GM21423 (cell line): ENCODE measurements around the gene TWIST2.

Source experiments
- ATAC-seq: cut with Tn5 transposase; IDR thresholded peaks from one replicate; pipeline ENCODE4 v1.9.1; 2021; ENCODE audit warnings: mild to moderate bottlenecking, moderate library complexity; ENCODE audit not compliant: unreplicated experiment

The TWIST2 gene

DNA sequence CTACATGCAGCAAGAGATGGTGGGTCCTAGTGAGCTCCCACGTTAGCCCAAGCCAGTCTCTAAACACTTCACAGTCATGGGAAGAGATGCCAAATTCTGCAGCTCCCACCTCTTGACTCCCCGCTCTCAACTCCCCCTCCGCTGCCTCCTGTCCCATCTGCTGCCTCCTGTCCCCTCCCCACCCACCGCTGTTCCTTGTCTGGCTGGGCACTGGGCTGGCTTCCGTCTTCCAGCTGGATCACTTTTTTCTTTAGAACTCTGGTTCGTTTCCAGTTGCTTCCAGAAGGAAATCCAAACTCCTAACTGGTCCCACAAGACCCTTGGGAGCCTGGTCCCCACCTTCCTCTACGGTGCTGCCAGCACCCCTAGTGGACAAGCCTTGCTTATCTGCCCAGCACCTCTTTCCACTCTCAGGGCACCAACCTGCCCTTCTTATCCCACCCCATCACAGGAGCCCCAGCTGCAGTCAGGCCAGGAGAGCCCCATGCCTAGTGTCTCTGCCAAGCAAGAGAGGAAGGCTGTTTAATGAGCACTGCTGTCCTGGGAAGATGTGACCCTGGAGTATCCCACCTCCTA lies 12.1 kb upstream of the TWIST2 start:
- ATAC-seq: no peak

DNA sequence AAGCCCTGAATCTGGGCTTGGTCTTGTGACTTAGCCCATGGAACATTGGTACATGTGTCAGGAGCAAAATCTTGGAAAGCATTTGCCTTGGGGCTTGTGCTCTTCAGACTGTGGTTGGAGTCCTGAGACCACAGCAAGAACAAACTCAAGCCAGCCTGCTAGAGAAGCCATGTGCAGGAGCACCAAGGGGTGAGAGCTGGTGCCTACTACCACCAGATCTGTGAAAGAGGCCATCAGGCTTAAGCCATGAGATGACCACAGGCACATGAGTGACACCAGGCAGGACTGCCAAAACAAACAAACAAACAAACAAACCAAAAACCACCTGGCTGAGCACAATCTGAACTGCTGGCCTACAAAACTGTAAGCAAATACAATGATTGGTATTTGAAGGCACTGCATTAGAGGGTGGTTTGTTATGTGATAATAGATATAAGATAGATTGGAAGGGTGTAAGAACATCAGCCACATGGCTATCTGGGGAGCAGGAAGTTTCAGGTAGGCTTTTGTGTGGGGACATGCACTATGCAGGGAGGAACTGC lies 9.0 kb upstream of the TWIST2 start:
- no peak for ATAC-seq

DNA sequence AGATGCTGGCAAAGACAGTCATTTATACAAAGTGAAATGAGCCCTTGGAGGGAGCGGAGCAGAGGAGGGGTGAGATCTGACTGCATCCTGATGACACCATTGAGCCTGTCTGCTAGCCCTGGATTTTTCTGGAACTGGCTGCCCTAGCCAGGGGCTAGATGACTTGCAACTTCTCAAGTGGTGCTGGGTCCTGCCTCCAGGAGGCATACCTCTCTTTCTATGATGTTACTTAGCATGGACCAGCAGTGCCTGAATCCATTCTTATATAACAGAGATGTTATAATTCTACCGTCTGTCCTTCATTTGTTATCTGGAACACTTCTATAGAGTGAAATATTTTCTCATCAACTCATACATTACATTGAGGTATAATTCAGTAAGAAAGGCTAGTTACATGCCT lies 8.5 kb upstream of the TWIST2 start:
- no peak for ATAC-seq

DNA sequence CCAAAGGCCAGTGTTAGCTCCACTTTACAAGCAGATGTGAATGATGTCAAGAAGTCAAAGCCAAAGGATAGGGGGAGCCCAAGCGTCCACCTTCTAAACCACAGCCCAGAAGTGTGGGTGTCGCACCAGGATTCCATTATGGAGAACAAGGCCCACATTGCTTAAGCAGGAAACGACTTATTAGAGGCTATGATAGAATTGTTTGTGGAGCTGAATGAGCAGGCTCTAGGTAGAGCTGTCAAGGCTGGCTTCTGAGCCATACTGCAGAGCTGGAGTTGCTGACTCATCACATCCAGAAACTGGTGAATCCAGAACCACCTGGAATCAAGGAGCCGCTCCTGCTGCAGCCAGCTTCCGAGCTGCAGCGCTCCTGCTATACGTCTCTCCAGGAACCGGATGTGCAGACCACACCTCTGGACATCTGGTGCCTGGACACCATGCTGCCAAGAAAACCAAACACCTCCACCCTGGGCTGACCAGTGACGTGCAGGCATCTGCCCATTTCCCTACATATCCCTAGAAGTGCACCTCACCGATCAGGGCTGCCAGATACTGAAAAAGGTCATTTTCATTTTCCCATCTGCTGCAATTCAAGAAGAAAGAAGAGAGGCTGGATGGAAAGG lies 6.2 kb upstream of the TWIST2 start:
- ATAC-seq: no peak

DNA sequence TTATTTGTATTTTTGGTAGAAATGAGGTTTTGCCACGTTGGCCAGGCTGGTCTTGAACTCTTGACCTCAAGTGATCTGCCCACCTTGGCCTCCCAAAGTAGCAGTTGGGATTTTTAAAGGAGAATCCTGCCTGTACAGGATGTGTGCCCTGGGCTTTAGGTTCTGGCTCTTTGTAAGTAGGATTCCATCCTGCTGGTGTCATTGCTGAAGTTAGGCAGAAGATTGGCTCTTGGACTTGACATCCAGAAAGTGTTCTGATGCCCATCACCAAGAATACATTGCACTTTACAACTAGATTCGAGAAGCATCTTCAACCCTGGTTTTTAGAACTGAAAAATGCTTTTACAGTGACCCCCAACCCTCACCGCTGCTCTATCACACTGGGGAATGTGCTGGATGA lies 4.4 kb upstream of the TWIST2 start:
- ATAC-seq: no peak

DNA sequence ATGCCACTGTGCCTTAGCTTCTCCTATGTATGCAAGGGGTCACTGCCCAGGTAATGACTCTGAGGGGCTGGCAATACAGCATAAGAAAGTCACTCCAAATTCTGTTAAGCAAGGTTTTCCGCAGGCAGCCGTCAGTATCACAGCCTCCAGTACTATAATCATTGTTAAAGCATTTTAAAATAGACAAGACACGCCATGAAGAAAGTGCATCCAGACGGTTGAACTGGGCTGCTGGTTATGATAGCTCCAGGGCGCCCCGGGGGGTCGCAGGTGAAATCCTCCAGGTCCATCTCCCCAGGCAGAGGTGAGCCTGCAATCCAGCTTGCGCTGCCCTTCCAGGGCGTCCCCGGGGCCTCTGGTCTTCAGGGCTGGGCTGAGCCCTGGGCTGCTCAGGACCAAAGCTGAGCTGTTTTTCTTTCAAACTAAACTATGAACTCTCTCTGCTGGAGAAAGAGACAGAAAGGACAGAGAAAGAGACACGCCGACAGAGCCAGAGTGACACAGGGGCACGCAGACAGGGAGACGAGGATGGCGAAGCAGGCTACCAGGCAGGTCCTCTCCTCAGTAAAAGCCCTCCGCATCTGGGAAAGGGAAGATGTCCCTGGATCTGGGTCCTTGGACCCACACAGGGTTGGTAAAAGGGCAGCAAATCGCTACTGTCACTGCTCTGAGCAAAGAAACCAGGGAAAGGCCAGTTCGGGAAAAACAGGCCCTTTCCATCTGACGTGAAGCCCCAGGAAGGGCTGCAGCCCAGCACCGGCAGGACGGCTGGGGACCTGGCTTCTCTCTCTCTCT lies 2.1 kb upstream of the TWIST2 start:
- no peak for ATAC-seq

DNA sequence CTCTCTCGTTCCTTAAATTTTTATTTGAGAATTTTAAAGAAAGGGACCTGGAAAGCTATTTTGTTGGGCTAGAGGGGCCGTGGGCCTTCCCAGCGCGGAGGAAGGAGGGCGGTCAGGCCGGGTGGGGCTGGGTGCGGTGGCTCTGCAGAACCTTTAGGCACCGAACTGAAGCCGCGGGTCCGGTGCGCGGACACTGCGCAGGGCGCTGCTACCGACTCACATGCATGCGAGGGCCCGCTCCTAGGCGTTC lies 1.6 kb upstream of the TWIST2 start:
- no peak for ATAC-seq

DNA sequence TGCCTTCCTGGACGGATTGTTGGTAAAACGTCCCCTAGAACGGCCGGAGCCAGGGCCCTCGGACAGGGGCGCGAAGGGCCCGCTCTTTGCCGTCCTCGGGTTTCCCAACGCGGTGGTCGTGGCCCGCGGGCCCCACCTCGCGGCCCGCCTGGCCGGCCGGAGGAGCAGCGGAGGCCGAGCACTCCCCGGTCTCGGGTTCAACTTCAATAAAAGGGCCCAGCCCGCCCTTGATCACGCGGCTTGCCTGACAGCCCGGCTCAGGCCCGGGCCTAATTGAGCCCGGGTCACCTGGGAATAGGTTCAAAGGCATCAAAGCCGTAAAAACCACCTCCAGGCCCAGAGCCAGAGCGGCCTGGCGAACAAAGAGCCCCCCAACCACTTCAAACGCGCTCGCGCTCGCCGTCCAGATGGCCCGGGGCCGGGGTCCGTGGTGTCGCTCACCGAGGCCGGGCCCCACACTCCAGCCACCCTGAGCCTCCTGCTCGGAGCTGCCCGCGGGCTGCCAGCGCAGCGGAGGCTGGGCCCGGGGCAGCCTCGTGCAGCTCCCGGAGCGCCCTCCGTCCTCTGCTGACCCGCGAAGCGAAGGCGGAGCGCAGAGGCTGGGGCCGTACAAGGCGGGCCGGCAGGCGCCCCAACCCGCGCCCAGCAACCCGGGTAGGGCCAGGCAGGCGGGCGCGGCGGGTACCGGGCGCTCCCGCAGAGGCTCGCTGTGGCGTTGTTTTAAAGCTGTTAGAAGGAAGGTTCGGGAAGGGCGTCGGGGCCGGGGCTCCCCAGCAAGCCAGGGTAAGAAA lies 1.1 kb upstream of the TWIST2 start:
- ATAC-seq: no peak

DNA sequence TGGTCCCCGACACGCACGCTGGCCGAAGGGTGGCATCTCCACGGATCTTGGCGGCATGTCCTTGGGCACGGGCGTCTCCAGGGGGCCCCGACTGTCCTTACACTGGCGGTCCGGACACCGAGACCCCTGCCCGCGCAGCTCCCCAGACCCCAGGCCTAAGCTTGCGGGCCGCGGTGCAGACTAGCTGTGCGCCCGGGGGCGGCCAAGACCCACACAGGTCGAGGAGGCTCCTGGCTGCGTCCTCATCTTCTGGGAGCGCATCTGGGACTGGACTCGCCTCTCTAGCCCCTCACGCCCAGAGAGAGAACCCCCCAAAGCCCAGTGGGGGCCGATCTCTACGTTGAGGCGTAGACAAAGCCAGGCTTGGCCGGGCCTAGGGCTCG lies 475 bp upstream of the TWIST2 start:
- ATAC-seq: no peak

DNA sequence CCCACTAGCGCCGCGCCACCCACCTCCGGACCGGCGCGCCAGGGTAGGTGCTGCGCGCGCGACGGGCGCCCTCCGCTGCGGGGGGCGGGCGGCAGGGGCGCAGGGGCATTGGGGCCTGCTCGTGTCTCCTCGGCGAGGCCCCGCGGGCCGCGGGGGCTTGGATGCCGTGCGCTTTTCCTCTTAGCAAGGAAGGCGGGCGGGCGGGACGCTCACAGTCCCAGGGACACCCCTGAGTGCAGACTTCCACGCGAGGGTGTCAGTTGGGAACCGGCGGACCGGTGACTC lies 748 bp downstream of the TWIST2 start:
- no peak for ATAC-seq

DNA sequence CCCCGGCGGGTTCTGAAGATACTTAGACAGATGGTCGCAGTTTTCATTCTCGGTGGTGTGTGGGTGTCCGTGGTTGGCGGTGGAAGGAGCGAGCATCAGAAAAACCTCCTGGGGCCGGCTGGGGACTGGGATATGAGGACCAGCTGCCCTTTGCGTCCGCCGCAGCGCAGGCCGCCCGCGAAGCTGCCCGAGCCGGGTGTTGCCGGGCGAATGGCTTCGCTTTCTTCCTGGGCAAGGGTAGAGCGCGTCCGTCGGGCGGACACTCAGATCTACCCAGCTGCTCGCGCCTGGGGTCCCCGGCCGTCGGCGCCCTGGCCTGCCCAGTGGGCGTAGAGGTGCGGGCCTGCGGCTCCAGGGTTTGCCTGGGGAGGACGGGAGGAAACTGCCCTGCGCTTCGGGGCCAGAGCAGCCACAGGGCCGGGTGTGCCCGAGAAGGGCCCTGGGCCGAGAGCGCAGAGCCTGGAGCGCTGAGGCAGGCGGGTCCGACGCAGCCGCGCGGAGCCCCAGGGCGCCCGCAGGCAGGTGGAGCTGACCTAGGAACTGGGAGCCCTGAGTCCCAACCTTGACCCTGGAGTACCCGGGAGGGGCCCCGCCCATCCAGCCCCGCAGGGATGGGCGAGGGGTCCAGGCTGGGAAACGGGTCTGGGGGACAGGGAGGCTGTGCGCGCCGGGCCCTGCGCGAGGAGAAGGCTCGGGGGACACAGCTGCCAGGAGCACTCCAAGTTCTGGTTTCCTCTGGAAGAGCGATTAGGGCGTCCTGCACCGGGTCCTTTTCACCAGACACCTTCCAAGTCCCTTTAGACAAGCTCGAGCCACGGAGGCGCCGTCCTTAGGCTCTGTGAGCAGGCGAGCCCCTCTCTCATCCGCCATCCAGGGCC lies 1.3 kb downstream of the TWIST2 start:
- ATAC-seq: no peak

DNA sequence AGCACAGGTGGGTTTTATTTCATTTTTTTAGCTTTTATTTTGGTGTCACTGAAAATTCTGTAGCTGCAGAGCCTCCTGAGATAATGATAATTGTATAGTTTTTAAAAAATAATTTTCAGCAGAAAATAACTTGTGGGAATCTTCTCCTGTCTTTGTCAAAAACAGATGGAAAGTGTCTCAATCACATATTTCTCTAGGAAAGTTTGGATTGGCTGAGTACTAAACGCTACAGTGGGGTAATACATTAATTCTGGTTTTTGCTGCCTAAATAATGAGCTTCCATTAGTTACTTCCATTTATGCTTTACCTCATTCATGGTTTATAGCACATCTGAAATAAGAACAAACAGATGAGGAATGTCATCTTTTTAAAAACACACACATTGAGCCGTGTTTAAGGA lies 2.2 kb downstream of the TWIST2 start:
- no peak for ATAC-seq

DNA sequence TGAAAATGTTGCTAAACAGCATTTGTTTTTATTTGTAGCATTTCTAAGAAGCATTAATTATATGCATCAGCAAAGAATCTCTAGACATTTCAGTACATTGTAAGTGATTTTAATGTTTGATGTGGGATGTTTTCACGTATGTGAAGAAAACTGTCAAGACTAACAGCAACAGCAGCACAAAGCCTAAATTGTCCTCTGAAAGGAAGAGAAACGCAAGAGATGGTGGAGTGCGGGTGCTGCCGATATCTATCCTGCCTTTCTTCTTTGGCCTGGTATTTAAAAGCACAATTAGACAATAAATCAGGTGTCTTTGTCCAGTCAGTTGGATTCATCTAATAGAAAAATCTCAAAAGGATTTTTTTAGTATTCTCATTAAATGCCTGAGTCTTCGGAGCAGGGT lies 3.1 kb downstream of the TWIST2 start:
- no peak for ATAC-seq

DNA sequence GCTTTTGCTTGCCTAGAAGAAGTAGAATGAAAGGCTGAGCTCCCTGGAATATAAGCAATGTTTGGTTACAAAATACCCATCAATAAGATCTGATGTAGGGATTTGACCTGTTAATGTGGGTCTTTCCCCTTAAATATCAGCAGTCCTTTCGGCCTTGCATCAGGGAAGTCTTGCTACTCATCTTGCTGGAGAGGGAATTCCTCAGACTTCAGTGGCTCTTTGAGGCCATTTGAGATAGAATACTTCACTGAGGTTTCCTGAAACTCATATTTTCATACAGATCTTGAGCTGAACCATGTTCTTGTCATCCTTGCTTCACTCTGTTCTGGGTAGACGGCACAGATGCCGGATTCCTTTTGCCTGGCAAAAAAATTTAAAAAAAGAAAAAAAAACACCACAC lies 3.9 kb downstream of the TWIST2 start:
- no peak for ATAC-seq

DNA sequence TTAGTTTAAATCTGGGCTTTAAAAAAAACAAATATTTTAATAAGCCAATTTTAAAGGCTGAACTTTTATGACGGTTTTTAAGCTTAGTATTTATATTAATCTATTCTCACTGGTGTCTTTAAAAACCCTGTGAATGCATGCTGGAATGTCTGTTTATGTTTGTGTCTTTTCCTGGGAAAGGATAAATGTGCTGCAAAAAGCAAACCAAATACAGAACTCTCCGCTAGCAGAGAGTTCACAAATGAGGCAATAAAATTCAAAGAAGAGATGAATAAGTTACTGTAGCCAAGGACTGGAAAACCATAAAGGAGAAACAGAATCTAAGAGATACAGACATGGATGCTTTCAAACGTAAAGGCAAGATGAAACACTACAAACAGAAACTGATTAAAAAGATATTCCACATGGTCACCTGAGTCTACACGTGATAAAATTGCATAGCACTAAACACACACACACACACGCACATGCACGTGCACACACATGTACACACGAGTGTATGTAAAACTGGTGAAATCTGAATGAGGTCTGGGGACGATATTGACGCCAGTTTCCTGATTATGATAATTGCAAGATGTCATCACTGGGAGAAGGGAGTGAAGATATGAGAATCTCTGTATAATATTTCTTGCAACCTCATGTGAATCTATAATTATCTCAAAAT lies 4.5 kb downstream of the TWIST2 start:
- no peak for ATAC-seq

DNA sequence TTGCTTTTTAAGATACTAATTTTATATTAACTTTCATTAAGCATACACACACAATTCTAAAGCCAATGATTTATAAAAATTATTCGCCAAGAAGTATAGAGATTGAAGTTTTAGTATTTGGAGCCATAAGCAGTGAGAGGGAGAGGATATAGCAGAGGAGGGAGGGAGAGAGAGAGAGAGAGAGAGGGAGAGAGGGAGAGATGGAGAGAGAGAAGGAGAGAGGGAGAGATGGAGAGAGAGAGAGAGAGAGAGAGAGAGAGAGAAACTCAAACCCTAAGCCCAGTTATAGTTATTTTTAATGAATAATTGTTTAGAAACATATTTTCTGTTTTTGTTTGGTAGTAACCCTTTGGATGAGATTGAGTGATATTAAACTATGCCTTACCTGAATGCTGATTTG lies 5.3 kb downstream of the TWIST2 start:
- no peak for ATAC-seq

DNA sequence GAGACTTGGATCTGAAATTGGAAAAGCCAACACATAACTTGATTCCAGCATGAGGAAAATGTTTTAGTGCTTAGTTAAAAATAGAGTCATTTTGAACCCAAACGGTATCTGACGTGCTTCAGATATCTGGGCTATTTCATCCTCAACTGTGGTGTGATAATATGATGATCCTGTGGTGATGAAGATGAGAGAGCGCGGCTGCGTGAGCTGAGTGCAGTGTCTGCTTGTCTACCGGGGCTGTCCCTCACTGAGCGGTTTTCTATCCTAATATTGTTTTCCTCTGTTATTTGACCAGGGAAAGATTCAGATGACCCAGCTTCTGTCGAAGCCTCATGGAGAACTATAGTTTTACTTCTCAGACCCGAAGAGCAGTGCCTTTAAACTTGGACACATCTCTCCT lies 5.8 kb downstream of the TWIST2 start:
- no peak for ATAC-seq

DNA sequence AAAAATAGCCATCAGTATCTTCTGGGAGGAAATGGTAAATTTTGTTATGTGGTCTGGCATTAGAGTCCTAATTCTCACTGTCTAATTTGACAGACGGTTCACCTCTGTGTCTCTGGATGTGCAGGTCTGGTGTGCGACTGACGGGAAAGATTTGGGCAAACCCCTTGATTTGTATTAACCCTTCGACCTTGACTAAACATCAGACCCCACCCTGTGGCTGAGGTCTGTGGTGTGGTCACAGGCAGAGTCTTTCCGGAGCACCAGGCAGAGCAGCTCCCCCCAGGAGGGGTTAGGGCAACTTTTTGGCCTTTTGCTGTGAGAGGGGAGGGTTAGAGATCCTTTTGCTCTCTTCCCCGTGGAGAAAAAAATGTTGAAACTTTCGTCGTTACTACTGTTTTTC lies 6.4 kb downstream of the TWIST2 start:
- ATAC-seq: no peak

DNA sequence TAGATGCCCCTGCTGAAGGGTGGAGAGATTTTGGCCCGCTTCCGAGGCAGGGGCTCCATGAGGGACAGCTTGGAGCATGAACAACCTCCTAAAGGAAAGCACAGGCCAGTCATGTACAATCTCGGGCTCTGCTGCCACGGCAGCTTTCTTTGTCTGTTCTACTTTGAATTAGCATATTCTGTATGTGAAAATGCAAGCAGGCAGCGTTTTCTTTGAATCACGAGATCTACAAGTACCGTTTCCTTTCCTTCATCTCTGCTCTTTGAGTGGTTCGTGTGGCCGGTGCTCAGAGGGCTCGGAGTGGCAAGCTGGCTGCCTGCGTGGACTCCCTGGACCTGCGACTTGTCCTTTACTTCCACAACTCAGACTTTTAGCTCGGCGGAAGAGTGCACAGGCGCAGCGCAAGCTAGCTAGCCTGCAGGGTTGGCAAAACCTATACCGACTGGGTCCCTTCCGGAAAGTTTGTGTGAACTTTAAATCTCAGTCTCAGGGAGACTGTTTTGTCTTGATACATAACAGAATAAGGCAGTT lies 6.9 kb downstream of the TWIST2 start:
- ATAC-seq: no peak

DNA sequence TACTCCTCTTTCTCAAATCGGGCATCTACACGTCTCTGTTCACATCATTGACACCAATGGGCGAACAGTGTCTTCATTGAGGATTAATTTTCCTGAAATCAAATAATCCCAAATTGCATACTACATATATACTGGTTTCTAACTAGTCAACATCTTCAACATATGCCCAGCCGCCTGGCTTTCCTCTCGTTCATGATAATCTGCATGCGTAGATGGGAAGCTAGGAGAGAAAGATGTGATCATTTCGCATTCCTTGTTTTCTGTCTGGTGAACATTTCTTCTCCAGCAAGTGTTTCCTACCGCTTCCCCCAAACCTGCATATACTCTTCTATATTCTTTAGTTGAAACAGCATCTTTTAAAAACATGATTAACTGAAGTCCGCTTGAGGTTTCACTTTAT lies 7.4 kb downstream of the TWIST2 start:
- ATAC-seq: no peak
